HG03025 (cell line): Measurements from ENCODE around the gene PACSIN2.
"Not testable (repeated sequence)": the region's sequence is repeated elsewhere in the genome, so short reads cannot be mapped to it uniquely, and the experiment has no call there.

Experiments used
- ATAC-seq: cut with Tn5 transposase; IDR thresholded peaks from one replicate; pipeline ENCODE4 v1.9.1; 2021; ENCODE audit warnings: mild to moderate bottlenecking, moderate library complexity; ENCODE audit not compliant: unreplicated experiment, low FRiP score

PACSIN2 gene

GRCh38 chr22:43014869-43015676 lies at the start of gene PACSIN2:
Gene PACSIN2 (minus strand): TSS chr22:43015149. CDS start chr22:42912080, 103,069 bp downstream.
- ATAC-seq, result peak; percentile 93

GRCh38 chr22:43060183-43060582 lies 45.2 kb upstream of the PACSIN2 start:
- no peak for ATAC-seq

GRCh38 chr22:43057641-43058040 lies 42.7 kb upstream of the PACSIN2 start:
- no peak for ATAC-seq

- no peak for ATAC-seq
Measured at GRCh38 chr22:43053176-43053575, 38.2 kb upstream of the PACSIN2 start.

GRCh38 chr22:43050995-43051394 lies 36.0 kb upstream of the PACSIN2 start:
- ATAC-seq, result no peak

- ATAC-seq, result no peak
Measured at GRCh38 chr22:43047605-43048004, 32.7 kb upstream of the PACSIN2 start.

GRCh38 chr22:43044290-43044712 lies 29.4 kb upstream of the PACSIN2 start:
- no peak for ATAC-seq

GRCh38 chr22:43042101-43042780 lies 27.3 kb upstream of the PACSIN2 start:
- ATAC-seq, result no peak

GRCh38 chr22:43039800-43040199 lies 24.9 kb upstream of the PACSIN2 start:
- ATAC-seq, result no peak

- ATAC-seq, result no peak
Measured at GRCh38 chr22:43038325-43038724, 23.4 kb upstream of the PACSIN2 start.

GRCh38 chr22:43036282-43036829 lies 21.4 kb upstream of the PACSIN2 start:
- ATAC-seq, result no peak

- ATAC-seq, result no peak
Measured at GRCh38 chr22:43035250-43035649, 20.3 kb upstream of the PACSIN2 start.

GRCh38 chr22:43031617-43032016 lies 16.7 kb upstream of the PACSIN2 start:
- ATAC-seq, result no peak

- ATAC-seq, result no peak
Measured at GRCh38 chr22:43018615-43019014, 3.7 kb upstream of the PACSIN2 start.

- no peak for ATAC-seq
Measured at GRCh38 chr22:43017525-43018460, 2.8 kb upstream of the PACSIN2 start.

GRCh38 chr22:43016150-43016549 lies 1.2 kb upstream of the PACSIN2 start:
- ATAC-seq, result not testable (repeated sequence)

GRCh38 chr22:43015677-43016042 lies 711 bp upstream of the PACSIN2 start:
- ATAC-seq, result no peak

GRCh38 chr22:43014316-43014868 lies 557 bp downstream of the PACSIN2 start:
- ATAC-seq, result no peak

GRCh38 chr22:43013355-43014315 lies 1.3 kb downstream of the PACSIN2 start:
- ATAC-seq, result no peak
